ENCODE measurements around the gene CD59. TPM values are rescaled to one million over a fixed set of nuclear protein-coding genes. Genes with fewer than 3 reads are reported as not detected.
"Not testable (repeated sequence)": the region's sequence is repeated elsewhere in the genome, so short reads cannot be mapped to it uniquely, and the experiment has no call there.

CD59 gene
- total RNA-seq, 1 donor from 2014 or later = 725 TPM

GRCh38 chr11:33667819-33668467 is 68.3 kb downstream of the CD59 start:
- DNase-seq (ENCODE audit: low read depth) = no peak

- DNase-seq (ENCODE audit: low read depth) = no peak
These were observed 70.7 kb downstream of the CD59 start for GRCh38 chr11:33665350-33666106.

GRCh38 chr11:33664827-33665226 is 71.4 kb downstream of the CD59 start:
- DNase-seq (ENCODE audit: low read depth) = no peak

GRCh38 chr11:33664166-33664565 is 72.1 kb downstream of the CD59 start:
- no peak for DNase-seq (ENCODE audit: low read depth)

DNA sequence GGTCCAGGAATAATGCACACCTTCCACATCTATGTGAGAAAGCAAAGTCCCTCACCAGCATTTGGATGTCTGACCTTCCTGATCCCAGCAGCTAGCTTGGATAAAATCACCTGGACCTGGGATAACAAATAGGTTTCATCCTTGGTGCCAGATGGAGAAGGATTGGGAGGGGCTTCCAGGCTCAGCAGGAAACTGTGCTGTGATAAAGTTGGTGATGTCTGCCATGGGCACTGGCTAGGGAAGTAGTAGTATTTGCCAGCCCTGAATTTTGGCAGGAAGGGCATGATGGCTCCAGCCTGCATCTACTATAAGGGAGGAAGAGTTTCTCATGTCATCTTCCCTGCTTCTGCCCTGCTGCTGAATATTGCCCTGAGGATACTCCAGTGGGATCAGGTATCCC is 73.1 kb downstream of the CD59 start:
- DNase-seq (ENCODE audit: low read depth) = no peak

DNA sequence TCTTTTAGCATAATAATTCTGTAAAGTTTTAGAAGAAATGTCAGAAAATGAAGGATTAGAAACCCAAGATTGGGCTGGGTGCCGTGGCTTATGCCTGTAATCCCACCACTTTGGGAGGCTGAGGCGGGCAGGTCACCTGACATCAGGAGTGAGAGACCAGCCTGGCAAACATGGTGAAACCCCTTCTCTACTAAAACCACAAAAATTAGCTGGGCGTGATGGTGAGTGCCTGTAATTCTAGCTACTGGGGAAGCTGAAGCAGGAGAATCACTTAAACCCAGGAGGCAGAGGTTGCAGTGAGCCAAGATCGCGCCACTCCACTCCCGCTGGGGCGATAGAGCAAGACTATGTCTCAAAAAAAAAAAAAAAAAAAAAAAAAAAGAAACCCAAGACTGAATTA is 74.7 kb downstream of the CD59 start:
- DNase-seq (ENCODE audit: low read depth) = not testable (repeated sequence)

- no peak for DNase-seq (ENCODE audit: low read depth)
These were observed 75.3 kb downstream of the CD59 start for GRCh38 chr11:33660962-33661361.

DNA sequence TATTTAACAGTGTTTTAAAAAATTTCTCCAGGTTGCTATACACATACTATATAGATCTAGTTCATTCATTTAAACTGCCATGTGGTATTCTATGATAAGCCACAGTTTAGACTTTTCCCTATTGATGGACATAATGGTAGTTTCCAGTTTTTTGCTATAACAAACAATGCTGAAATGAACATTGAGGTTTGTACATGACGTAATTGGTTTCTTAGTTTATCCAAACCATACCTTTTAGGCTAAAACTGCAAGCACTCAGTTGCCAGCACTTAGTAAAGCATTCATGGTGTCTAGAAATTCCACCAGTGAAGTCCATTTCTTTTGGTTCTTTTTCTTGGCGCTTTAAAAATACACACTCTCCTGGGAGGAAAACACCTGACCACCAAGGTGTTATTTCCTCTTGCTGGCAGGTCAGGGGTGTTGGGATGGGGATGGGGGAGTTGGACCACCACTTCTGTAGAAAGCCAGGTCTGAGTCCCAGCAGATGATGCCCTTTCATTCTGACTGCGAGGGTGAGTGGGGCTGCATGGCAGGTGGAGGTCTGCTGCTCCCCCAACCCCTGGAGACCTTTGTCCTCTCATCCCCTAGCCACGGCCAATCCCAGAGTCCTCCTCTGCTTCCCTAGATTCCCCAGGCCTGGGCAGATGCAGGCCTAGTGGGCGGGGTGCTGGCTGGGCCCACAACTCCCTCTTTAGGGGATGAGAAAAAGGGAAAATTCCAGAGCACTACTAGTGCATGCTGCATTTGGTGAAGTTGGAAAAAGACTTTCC is 76.7 kb downstream of the CD59 start:
- DNase-seq (ENCODE audit: low read depth) = no peak

- no peak for DNase-seq (ENCODE audit: low read depth)
These were observed 77.9 kb downstream of the CD59 start for GRCh38 chr11:33658195-33658900.

- DNase-seq (ENCODE audit: low read depth) = no peak
These were observed 78.5 kb downstream of the CD59 start for GRCh38 chr11:33657757-33658156.

DNA sequence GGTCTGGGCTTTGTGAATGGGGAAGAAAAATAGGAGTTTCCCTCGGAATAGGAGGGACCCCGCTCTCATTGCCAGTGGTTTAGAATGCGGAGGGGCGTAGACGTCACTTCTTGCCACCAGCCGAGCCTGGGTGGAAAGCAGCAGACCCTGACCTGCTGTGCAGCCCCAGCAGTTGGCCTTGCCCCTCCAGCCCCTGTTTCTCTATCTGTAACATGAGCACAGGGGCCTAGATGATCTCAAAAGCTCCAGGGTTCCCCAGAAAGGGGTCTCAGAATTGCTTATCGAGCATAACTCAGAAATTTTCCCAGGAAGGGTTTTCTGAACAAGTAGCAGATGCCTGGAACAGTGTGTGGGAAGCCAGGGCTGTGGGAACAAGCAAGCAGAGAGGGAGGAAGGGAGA is 79.5 kb downstream of the CD59 start:
- no peak for DNase-seq (ENCODE audit: low read depth)

DNA sequence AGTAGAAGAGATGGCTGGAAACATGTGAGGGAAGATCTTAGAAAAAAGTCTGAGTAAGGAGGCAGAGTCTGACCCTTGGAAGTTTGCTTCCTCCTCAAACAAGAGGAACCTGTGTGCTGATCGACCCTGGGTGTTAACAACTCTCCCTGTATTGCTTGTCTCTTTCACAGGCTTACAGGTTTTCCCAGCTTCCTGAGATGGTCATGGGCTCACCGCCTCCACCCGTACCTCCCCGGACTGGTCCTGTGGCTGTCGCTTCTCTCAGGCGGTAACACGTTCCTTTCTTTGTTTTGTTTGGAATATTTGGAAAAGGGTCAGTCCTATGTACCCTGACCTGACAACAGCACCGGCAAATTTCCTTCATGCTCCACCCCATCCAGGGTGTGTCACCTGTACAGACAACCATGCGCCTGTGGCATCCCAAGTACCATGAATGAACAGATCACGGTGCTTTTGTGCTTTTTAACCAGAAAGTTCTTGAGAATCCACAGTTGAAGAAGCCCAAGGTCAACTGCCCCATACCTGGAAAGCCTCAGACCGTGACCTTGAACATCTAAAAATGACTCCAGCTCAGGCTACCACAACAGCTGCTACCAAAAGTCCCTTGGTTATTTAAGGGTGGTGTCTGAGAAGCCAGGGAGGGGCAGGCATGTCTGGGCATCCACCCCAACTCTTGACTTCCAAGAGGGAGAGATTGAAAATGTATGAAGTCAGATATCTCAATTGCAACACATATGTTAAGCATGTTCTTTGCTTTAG is 80.2 kb downstream of the CD59 start:
- DNase-seq (ENCODE audit: low read depth) = no peak

DNA sequence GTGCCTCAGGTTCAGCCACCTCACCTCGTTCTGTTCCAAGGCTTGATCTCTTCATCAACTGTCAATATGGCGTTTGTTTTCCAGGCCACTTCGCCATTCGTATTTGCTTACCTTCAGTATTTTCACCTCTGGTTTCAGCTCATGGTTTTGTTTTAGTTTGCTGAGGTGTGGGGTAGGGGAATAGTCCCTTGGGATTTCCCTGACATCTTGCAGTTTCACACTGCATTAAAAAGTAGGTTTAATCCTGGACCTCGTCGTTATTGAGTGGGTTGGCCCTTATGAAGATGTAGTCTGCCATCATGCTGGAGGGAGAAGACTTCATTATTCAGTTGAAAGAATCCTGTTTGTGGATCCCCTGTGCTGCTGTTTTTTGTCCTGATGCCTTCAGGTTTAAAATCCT is 81.6 kb downstream of the CD59 start:
- DNase-seq (ENCODE audit: low read depth) = no peak

Other genes starting within 250 kb of the CD59 start
- not detected in 2 replicates for gene C11orf91, start 35.6 kb downstream of the CD59 start, total RNA-seq
- gene FBXO3, start 38.1 kb upstream of the CD59 start, total RNA-seq = 57.1 and 64.3 TPM in 2 replicates
- gene LMO2, start 155.7 kb upstream of the CD59 start, total RNA-seq = 0.55 and 4.3 TPM in 2 replicates